Sigmoid colon (tissue), 7 donors: ENCODE data around the gene CYBB. TPM values are rescaled to one million over a fixed set of nuclear protein-coding genes. Genes with fewer than 3 reads are reported as not detected.
A peak's percentile ranks its signal among the peaks of the same experiment; 100 is the strongest.

Experiments
- DNase-seq: peaks from one replicate; pipeline ENCODE4 v3.0.0-alpha.2; 2019
- H3K27ac ChIP-seq, 4 donors: fragments of 200-600 bp; sonication (generic); one replicate each; pipeline ENCODE4 v1.5.1; 2016 to 2019; ENCODE audit warnings: mild to moderate bottlenecking in 1 of 4
- H3K27me3 ChIP-seq, 3 donors: fragments of 200-600 bp; sonication (generic); one replicate each; pipeline ENCODE4 v1.5.1; 2019; ENCODE audit warnings: mild to moderate bottlenecking in 1 of 3
- H3K36me3 ChIP-seq, 4 donors: fragments of 200-600 bp; sonication (generic); one replicate each; pipeline ENCODE4 v1.5.1; 2016 to 2019
- H3K4me1 ChIP-seq, 4 donors: fragments of 200-600 bp; sonication (generic); one replicate each; pipeline ENCODE4 v1.5.1; 2017 to 2019
- H3K4me3 ChIP-seq, 4 donors: fragments of 200-600 bp; sonication (generic); one replicate each; pipeline ENCODE4 v1.5.1; 2017 to 2019; ENCODE audit warnings: mild to moderate bottlenecking in 2 of 4, moderate library complexity in 1 of 4
- H3K9me3 ChIP-seq, 4 donors: fragments of 200-600 bp in 3 of 4; sonication (generic) in 3 of 4; one replicate each; pipeline versions ENCODE4 v1.5.1 to v1.6.1; 2013 to 2019
- EP300 ChIP-seq, 4 donors: sonication (generic); formaldehyde crosslinking; IDR thresholded peaks; one replicate each; pipeline ENCODE4 v1.6.1; 2017; ENCODE audit warnings: antibody characterized with exemption in 4 of 4
- POLR2A ChIP-seq, 2 donors: fragments of 450-650 bp; IDR thresholded peaks; one replicate each; pipeline ENCODE4 v1.6.1; 2016; ENCODE audit warnings: antibody characterized with exemption in 2 of 2, mild to moderate bottlenecking in 2 of 2, moderate library complexity in 2 of 2
- POLR2AphosphoS5 ChIP-seq, 4 donors: sonication (generic); formaldehyde crosslinking; IDR thresholded peaks; one replicate each; pipeline ENCODE4 v1.6.1; 2017; ENCODE audit warnings: antibody characterized with exemption in 4 of 4
- WGBS, 2 donors: extraction: QIAGEN DNeasy Blood & Tissue Kit; methylation state at CpG; one replicate each; pipeline ENCODE4 v1.1.7; 2013; 5-methylcytosine and 5-hydroxymethylcytosine counted together
- intact Hi-C: fragments of 100-400 bp; cut with DNase I; formaldehyde crosslinking; loops from one replicate; pipeline ENCODE4 v1.15.1; 2023
- polyA plus RNA-seq, 3 donors: library from polyadenylated mRNA; stranded (reverse); fragments of 200-250 nt; gene quantifications; one replicate each; pipeline ENCODE4 v1.2.3, GENCODE V29; 2013
- total RNA-seq, 4 donors: library from RNA; depleted of rRNA; stranded (reverse); fragments of >200 nt; gene quantifications; one replicate each; pipeline ENCODE4 v1.1.0, GENCODE V29; 2016
- TF ChIP-seq, protein P1 (sequence below), 4 experiments: fragments of 450-650 bp in 3 of 4; fragments of 200-600 bp in 1 of 4; IDR thresholded peaks; one replicate each; pipeline ENCODE4 v1.5.1; 2016 to 2019; ENCODE audit warnings: antibody characterized with exemption in 4 of 4, mild to moderate bottlenecking in 3 of 4, moderate library complexity in 2 of 4
- donor health status: healthy with polysubstance abuse.
- donor health status: Bipolar disorder and iron deficiency.
- donor health status: healthy.

Gene CYBB
- total RNA-seq (10 to 100 TPM in 3 of 4 donors, 1 to 10 TPM in 1; 8.9 to 28.5 (median 24.0) TPM), polyA plus RNA-seq (10 to 100 TPM in 2 of 3 donors, 1 to 10 TPM in 1; 6.0 to 25.0 (median 23.0) TPM)

DNA sequence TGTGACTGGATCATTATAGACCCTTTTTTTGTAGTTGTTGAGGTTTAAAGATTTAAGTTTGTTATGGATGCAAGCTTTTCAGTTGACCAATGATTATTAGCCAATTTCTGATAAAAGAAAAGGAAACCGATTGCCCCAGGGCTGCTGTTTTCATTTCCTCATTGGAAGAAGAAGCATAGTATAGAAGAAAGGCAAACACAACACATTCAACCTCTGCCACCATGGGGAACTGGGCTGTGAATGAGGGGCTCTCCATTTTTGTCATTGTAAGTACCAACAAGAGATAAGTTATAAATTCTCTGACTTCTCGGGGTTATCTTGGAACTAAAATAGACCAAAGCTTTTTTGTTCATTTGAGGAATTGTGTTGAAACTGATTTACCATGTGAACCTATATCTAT lies at the start of gene CYBB:
TSS of gene CYBB (plus strand) at position 203 of the 400 bp plus-strand sequence. CDS start at position 222, 19 bp downstream.
- Histone ChIP-seq H3K9me3 (no peaks in the 10 kb centered on the region), H3K4me1 (no peaks in the 10 kb centered on the region), H3K4me3 (peak within 1 kb of the TSS in 2 of 4 donors; percentile 3 to 5), H3K27ac (no peak within 1 kb of the TSS), H3K36me3 (no peaks in the 10 kb centered on the region), H3K27me3 (no peaks in the 10 kb centered on the region)
- intact Hi-C loops: no loop called here
- TF ChIP-seq, protein P1, sequence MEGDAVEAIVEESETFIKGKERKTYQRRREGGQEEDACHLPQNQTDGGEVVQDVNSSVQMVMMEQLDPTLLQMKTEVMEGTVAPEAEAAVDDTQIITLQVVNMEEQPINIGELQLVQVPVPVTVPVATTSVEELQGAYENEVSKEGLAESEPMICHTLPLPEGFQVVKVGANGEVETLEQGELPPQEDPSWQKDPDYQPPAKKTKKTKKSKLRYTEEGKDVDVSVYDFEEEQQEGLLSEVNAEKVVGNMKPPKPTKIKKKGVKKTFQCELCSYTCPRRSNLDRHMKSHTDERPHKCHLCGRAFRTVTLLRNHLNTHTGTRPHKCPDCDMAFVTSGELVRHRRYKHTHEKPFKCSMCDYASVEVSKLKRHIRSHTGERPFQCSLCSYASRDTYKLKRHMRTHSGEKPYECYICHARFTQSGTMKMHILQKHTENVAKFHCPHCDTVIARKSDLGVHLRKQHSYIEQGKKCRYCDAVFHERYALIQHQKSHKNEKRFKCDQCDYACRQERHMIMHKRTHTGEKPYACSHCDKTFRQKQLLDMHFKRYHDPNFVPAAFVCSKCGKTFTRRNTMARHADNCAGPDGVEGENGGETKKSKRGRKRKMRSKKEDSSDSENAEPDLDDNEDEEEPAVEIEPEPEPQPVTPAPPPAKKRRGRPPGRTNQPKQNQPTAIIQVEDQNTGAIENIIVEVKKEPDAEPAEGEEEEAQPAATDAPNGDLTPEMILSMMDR (IDR thresholded peaks at IDR 0.05): no peak
- TF ChIP-seq POLR2A (IDR thresholded peaks at IDR 0.05) (no peak), POLR2AphosphoS5 (IDR thresholded peaks at IDR 0.05) (no peak), EP300 (IDR thresholded peaks at IDR 0.05) (no peak)
- 58 to 86% methylated on average over 2 of the region's 2 CpGs for WGBS, 2 donors
- no peak for DNase-seq

DNA sequence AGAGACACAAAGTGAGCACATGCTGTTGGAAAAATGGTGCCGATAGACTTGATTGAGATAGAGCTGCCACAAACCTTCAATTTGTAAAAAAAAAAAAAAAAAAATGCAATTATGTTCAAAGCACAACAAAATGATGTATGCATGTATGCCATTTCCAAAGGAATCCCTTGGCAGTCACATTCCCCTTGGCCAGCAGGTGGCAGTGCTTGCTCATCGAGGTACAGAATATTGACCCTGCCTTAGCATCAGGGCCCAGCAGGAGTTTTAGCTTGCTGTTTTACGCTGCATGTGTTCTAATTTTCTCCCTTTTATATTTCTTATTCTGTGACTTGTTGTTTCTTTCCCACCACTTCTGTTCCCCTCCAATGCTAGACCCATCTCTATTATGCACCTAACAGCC lies 34.5 kb upstream of the CYBB start:
- no peaks in the 10 kb centered on the region for H3K4me1 ChIP-seq
- no peaks in the 10 kb centered on the region for H3K9me3 ChIP-seq
- TF ChIP-seq, protein P1 (IDR thresholded peaks at IDR 0.05): peak; percentile 46 to 75 (median 56)
- TF ChIP-seq EP300 (IDR thresholded peaks at IDR 0.05): no peak
- DNase-seq: peak; percentile 76
- WGBS, 2 donors: 16 to 22% methylated on average over 3 of the region's 3 CpGs
- no peak overlapping the region for H3K27ac ChIP-seq
- no peak overlapping the region for H3K4me3 ChIP-seq
- no peaks in the 10 kb centered on the region for H3K27me3 ChIP-seq
- H3K36me3 ChIP-seq: no peaks in the 10 kb centered on the region
- intact Hi-C loops: loop anchor here (2.0 to 5.0 kb wide), 2 partner anchors 79 to 422 kb away; no protein-coding TSS in a partner anchor

DNA sequence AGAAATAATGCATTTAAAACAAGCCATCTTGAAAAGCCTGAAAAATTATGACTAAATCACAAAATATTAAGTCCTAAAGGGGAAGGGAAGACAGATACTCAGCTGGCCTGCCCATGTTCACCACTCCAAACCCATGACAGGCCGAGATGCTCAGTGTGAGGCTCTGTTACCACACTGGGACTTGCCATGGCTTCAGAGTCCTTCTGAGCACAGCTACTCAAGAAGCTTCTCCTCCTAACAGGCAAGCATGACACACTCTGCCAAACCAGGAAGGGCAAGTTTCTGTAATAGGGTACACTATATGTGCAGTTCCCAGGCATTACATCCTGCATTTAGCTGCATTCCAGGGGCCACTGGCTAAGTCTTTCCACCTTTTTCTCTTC lies 34.0 kb upstream of the CYBB start:
- 87 to 93% methylated on average over 1 of the region's 1 CpG for WGBS, 2 donors
- H3K27ac ChIP-seq: no peak overlapping the region
- DNase-seq: no peak
- intact Hi-C loops: loop anchor here (2.0 to 5.0 kb wide), 2 partner anchors 79 to 421 kb away; no protein-coding TSS in a partner anchor
- no peaks in the 10 kb centered on the region for H3K27me3 ChIP-seq
- no peaks in the 10 kb centered on the region for H3K36me3 ChIP-seq
- no peak overlapping the region for H3K4me3 ChIP-seq
- TF ChIP-seq POLR2AphosphoS5 (IDR thresholded peaks at IDR 0.05): no peak
- TF ChIP-seq, protein P1 (IDR thresholded peaks at IDR 0.05): no peak
- no peak for TF ChIP-seq POLR2A (IDR thresholded peaks at IDR 0.05)
- TF ChIP-seq EP300 (IDR thresholded peaks at IDR 0.05): no peak
- H3K4me1 ChIP-seq: no peaks in the 10 kb centered on the region
- no peaks in the 10 kb centered on the region for H3K9me3 ChIP-seq

- Histone ChIP-seq H3K4me1 (no peaks in the 10 kb centered on the region), H3K27me3 (no peaks in the 10 kb centered on the region), H3K4me3 (no peak overlapping the region), H3K27ac (no peak overlapping the region), H3K36me3 (no peaks in the 10 kb centered on the region), H3K9me3 (no peaks in the 10 kb centered on the region)
- intact Hi-C loops: loop anchor here (5.0 kb wide), 1 partner anchor 421 kb away; no protein-coding TSS in a partner anchor
- DNase-seq: no peak
- TF ChIP-seq POLR2A (IDR thresholded peaks at IDR 0.05) (no peak), EP300 (IDR thresholded peaks at IDR 0.05) (no peak), POLR2AphosphoS5 (IDR thresholded peaks at IDR 0.05) (no peak)
- TF ChIP-seq, protein P1 (IDR thresholded peaks at IDR 0.05): no peak
- 59 to 64% methylated on average over 7 of the region's 7 CpGs for WGBS, 2 donors
Observed at GRCh38 chrX:37746218-37746941, 33.5 kb upstream of the CYBB start.
